Measurements from ENCODE around the gene CCDC85A.

GRCh38 chr2:56191617-56192016 is 7.8 kb downstream of the CCDC85A start:
- TF ChIP-seq CTCF (IDR thresholded peaks at IDR 0.05) (peak; percentile 56 to 66 (median 58)), POLR2A (IDR thresholded peaks at IDR 0.05) (no peak)
